ENCODE measurements around the gene PDIA3. TPM values are rescaled to one million over a fixed set of nuclear protein-coding genes. Genes with fewer than 3 reads are reported as not detected.
"Not testable (repeated sequence)": the region's sequence is repeated elsewhere in the genome, so short reads cannot be mapped to it uniquely, and the experiment has no call there.

PDIA3 gene
- total and polyA plus RNA-seq, 7 experiments from 2014 or later: 127 to 397 (median 190) TPM

GRCh38 chr15:43800286-43801141 is 54.3 kb downstream of the PDIA3 start, which contains the start of gene HYPK:
TSS of gene HYPK (plus strand) at chr15:43800599. CDS start at chr15:43800623, 24 bp downstream.
- DNase-seq: peak; percentile 77 to 95 (median 91)
- Mint-ChIP-seq H3K4me1 (peaks cover 21 to 54% (median 49%) of the 10 kb centered on the region in 7 donors), H3K9me3 (no peaks in the 10 kb centered on the region), H3K27me3 (no peaks in the 10 kb centered on the region), H3K36me3 (peaks cover 12 to 46% (median 44%) of the 10 kb centered on the region in 5 donors), H3K27ac (peak within 1 kb of the TSS; percentile 94 to 100 (median 97)), H3K4me3 (peak within 1 kb of the TSS; percentile 89 to 100 (median 99))
- Histone ChIP-seq H3K4me1 (ENCODE audit: control insufficient read depth in 2 of 2, insufficient read depth in 2 of 2, low read length in 2 of 2) (peaks cover 14 to 15% of the 10 kb centered on the region in 2 donors), H3K27me3 (ENCODE audit: control insufficient read depth in 2 of 2, insufficient read depth in 2 of 2, low read length in 2 of 2) (no peaks in the 10 kb centered on the region), H3K27ac (ENCODE audit: low read depth, low read length) (peak within 1 kb of the TSS; percentile 85), H3K9me3 (ENCODE audit: control insufficient read depth in 2 of 3, low read length in 3 of 3) (no peaks in the 10 kb centered on the region), H3K36me3 (ENCODE audit: control insufficient read depth in 2 of 3, insufficient read depth in 3 of 3, low read length in 3 of 3) (peaks cover 8 to 65% (median 9%) of the 10 kb centered on the region in 3 experiments), H3K4me3 (ENCODE audit: low read length) (peak within 1 kb of the TSS; percentile 98)
- intact Hi-C loops (cut with micrococcal nuclease): loop anchor here (1.0 to 2.0 kb wide), 8 partner anchors 8 to 290 kb away; partner anchors contain the start of genes MFAP1 (in 2 of the 2), SERF2 (in 2 of the 2), ELL3 (in 1 of the 2) and PDIA3 (in 1 of the 2)
- ChIA-PET CTCF (interaction anchor here (0.9 to 1.7 kb wide), 2 partner anchors 24 kb away, joined by 4 to 6 read pairs; partner anchors contain the start of genes ELL3 and MFAP1), POLR2A (interaction anchor here (0.7 to 2.5 kb wide), 12 partner anchors 9 to 54 kb away, joined by 3 to 29 read pairs (median 7); partner anchors contain the start of genes ELL3, MFAP1, PDIA3 and SERF2)
- peak; percentile 99 for ATAC-seq

- POLR2A ChIA-PET: interaction anchor here (2.0 kb wide), 1 partner anchor 22 kb away, joined by 5 read pairs; the partner anchor contains the start of gene MFAP1
- ATAC-seq; H3K27ac ChIP-seq (ENCODE audit: low read depth, low read length); H3K9me3 ChIP-seq (ENCODE audit: control insufficient read depth in 2 of 3, low read length in 3 of 3); H3K9me3 Mint-ChIP-seq; H3K4me3 Mint-ChIP-seq; DNase-seq; H3K27me3 ChIP-seq (ENCODE audit: control insufficient read depth in 2 of 2, insufficient read depth in 2 of 2, low read length in 2 of 2); CTCF ChIA-PET; H3K4me3 ChIP-seq (ENCODE audit: low read length); intact Hi-C loops (cut with micrococcal nuclease); H3K27me3 Mint-ChIP-seq: not testable (repeated sequence)
- Mint-ChIP-seq H3K27ac (peak overlapping the region in 1 of 9 donors; percentile 33), H3K36me3 (peaks cover 16 to 50% (median 46%) of the 10 kb centered on the region in 5 donors), H3K4me1 (peaks cover 19 to 40% (median 36%) of the 10 kb centered on the region in 7 donors)
- Histone ChIP-seq H3K4me1 (ENCODE audit: control insufficient read depth in 2 of 2, insufficient read depth in 2 of 2, low read length in 2 of 2) (peaks cover 14 to 15% of the 10 kb centered on the region in 2 donors), H3K36me3 (ENCODE audit: control insufficient read depth in 2 of 3, insufficient read depth in 3 of 3, low read length in 3 of 3) (peaks cover 2 to 66% (median 15%) of the 10 kb centered on the region in 3 experiments)
Observed at GRCh38 chr15:43802676-43803075, 56.4 kb downstream of the PDIA3 start.

- Mint-ChIP-seq H3K4me1 (peaks cover 0 to 12% (median 0%) of the 10 kb centered on the region in 7 donors), H3K27ac (no peak overlapping the region), H3K4me3 (no peak overlapping the region), H3K36me3 (peaks cover 21 to 45% (median 34%) of the 10 kb centered on the region in 5 donors), H3K9me3 (no peaks in the 10 kb centered on the region), H3K27me3 (no peaks in the 10 kb centered on the region)
- intact Hi-C loops (cut with micrococcal nuclease): no loop called here
- Histone ChIP-seq H3K4me3 (ENCODE audit: low read length) (no peak overlapping the region), H3K27ac (ENCODE audit: low read depth, low read length) (no peak overlapping the region), H3K27me3 (ENCODE audit: control insufficient read depth in 2 of 2, insufficient read depth in 2 of 2, low read length in 2 of 2) (no peaks in the 10 kb centered on the region), H3K4me1 (ENCODE audit: control insufficient read depth in 2 of 2, insufficient read depth in 2 of 2, low read length in 2 of 2) (no peaks in the 10 kb centered on the region), H3K9me3 (ENCODE audit: control insufficient read depth in 2 of 3, low read length in 3 of 3) (no peaks in the 10 kb centered on the region), H3K36me3 (ENCODE audit: control insufficient read depth in 2 of 3, insufficient read depth in 3 of 3, low read length in 3 of 3) (peaks cover 34 to 88% (median 35%) of the 10 kb centered on the region in 3 experiments)
- ChIA-PET CTCF (no interaction called here), POLR2A (interaction anchor here (1.1 kb wide), 1 partner anchor 16 kb away, joined by 3 read pairs; the partner anchor contains the start of gene MFAP1)
- ATAC-seq (no peak), DNase-seq (no peak)
Observed at GRCh38 chr15:43808435-43808950, 62.3 kb downstream of the PDIA3 start.

- Mint-ChIP-seq H3K4me3 (no peak overlapping the region), H3K9me3 (no peaks in the 10 kb centered on the region), H3K36me3 (peaks cover 21 to 44% (median 34%) of the 10 kb centered on the region in 5 donors), H3K27me3 (no peaks in the 10 kb centered on the region), H3K27ac (peak overlapping the region in 3 of 9 donors; percentile 26 to 73 (median 64)), H3K4me1 (peaks cover 0 to 12% (median 0%) of the 10 kb centered on the region in 7 donors)
- ATAC-seq (peak; percentile 72), DNase-seq (no peak)
- H3K4me1 ChIP-seq (ENCODE audit: control insufficient read depth in 2 of 2, insufficient read depth in 2 of 2, low read length in 2 of 2): no peaks in the 10 kb centered on the region
- no peak overlapping the region for H3K4me3 ChIP-seq (ENCODE audit: low read length)
- intact Hi-C loops (cut with micrococcal nuclease): no loop called here
- peaks cover 36 to 90% (median 40%) of the 10 kb centered on the region in 3 experiments for H3K36me3 ChIP-seq (ENCODE audit: control insufficient read depth in 2 of 3, insufficient read depth in 3 of 3, low read length in 3 of 3)
- ChIA-PET CTCF (interaction anchor here (0.7 kb wide), 1 partner anchor 11 kb away, joined by 4 read pairs; no protein-coding TSS in a partner anchor), POLR2A (interaction anchor here (0.6 to 1.3 kb wide), 5 partner anchors 9 to 1352 kb away, joined by 3 to 8 read pairs (median 3); partner anchors contain the start of genes HYPK, MFAP1 and SERINC4)
- H3K9me3 ChIP-seq (ENCODE audit: control insufficient read depth in 2 of 3, low read length in 3 of 3): no peaks in the 10 kb centered on the region
- H3K27ac ChIP-seq (ENCODE audit: low read depth, low read length): no peak overlapping the region
- H3K27me3 ChIP-seq (ENCODE audit: control insufficient read depth in 2 of 2, insufficient read depth in 2 of 2, low read length in 2 of 2): no peaks in the 10 kb centered on the region
Observed at GRCh38 chr15:43808960-43809678, 62.9 kb downstream of the PDIA3 start.

- POLR2A ChIA-PET; H3K27me3 Mint-ChIP-seq; ATAC-seq; H3K27me3 ChIP-seq (ENCODE audit: control insufficient read depth in 2 of 2, insufficient read depth in 2 of 2, low read length in 2 of 2); H3K4me3 ChIP-seq (ENCODE audit: low read length); H3K27ac ChIP-seq (ENCODE audit: low read depth, low read length); H3K4me3 Mint-ChIP-seq; H3K9me3 Mint-ChIP-seq; DNase-seq; H3K9me3 ChIP-seq (ENCODE audit: control insufficient read depth in 2 of 3, low read length in 3 of 3); intact Hi-C loops (cut with micrococcal nuclease); H3K4me1 ChIP-seq (ENCODE audit: control insufficient read depth in 2 of 2, insufficient read depth in 2 of 2, low read length in 2 of 2): not testable (repeated sequence)
- peaks cover 36 to 71% (median 39%) of the 10 kb centered on the region in 3 experiments for H3K36me3 ChIP-seq (ENCODE audit: control insufficient read depth in 2 of 3, insufficient read depth in 3 of 3, low read length in 3 of 3)
- H3K36me3 Mint-ChIP-seq: peaks cover 21 to 33% (median 24%) of the 10 kb centered on the region in 5 donors
- CTCF ChIA-PET: interaction anchor here (0.6 kb wide), 1 partner anchor 159 kb away, joined by 3 read pairs; no protein-coding TSS in a partner anchor
- H3K4me1 Mint-ChIP-seq: peaks cover 4 to 27% (median 15%) of the 10 kb centered on the region in 7 donors
- peak overlapping the region in 5 of 9 donors; percentile 44 to 83 (median 67) for H3K27ac Mint-ChIP-seq
Observed at GRCh38 chr15:43815064-43815463, 68.8 kb downstream of the PDIA3 start.
